GM23248 (cell line): ENCODE results near the gene SLC12A7.

Experiments used
- EZH2 ChIP-seq: fragments of 200-600 bp; sonication (generic); IDR thresholded peaks from 2 replicates; pipeline ENCODE4 v1.6.1; 2018; ENCODE audit warnings: antibody characterized with exemption, mild to moderate bottlenecking; ENCODE audit not compliant: insufficient read depth, poor library complexity, severe bottlenecking
- EZH2phosphoT487 ChIP-seq: fragments of 200-600 bp; sonication (generic); IDR thresholded peaks from 2 replicates; pipeline ENCODE4 v1.6.1; 2018; ENCODE audit warnings: antibody characterized with exemption, moderate library complexity, mild to moderate bottlenecking, low read depth; ENCODE audit not compliant: insufficient read depth

- no peak for TF ChIP-seq EZH2
- TF ChIP-seq EZH2phosphoT487 = no peak
These were observed 901 bp upstream of the SLC12A7 start for GRCh38 chr5:1112596-1113331.
